NCI-H748 (cell line): Measurements from ENCODE around the gene FLYWCH2.
"Not testable (repeated sequence)": the region's sequence is repeated elsewhere in the genome, so short reads cannot be mapped to it uniquely, and the experiment has no call there.

Experiments used
- DNase-seq: peaks from one replicate; lab custom pipeline; 2025; ENCODE audit not compliant: unreplicated experiment; lab: John Stamatoyannopoulos, UW

FLYWCH2 gene

DNA sequence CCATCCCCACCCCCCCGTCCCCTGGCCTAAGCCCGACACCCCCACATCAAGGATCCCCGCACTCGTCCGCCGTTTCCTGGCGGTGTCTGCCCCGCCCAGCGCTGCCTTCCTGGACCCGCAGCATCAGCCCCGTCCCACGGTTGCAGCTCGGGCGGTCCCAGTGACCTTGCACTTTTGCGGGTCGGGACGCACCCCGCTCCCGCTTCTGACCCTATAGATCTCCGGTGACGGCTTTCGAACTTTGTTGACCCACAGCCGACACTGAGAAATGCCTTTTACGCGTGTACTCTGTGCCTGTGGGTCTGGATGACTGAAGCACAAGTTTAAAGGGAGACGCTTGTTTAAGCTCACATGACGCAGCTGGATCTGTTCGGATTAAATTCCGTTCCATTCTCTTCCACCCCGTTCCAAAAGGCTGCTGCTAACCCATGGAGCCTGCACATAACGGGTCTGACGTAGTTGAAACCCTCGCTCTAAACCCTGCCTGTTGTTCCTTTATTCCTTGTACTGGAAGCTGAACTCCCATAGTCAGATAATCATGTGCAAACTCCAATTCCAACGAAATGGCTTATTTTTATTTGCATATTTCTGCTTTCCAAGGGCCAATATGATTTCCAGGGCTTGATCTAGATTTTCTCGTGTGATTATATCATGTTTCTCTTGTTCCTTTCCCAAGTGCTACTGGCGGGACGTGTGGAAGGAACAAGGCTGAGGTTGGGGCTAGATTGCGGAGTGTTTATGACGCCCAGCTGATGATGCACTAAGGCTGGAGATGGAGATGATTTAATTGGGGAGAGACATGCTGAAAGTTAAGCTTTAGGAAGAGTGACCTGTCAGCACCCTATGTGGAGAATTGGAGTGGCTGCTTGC is 29.6 kb downstream of the FLYWCH2 start:
- peak; percentile 23 for DNase-seq

DNA sequence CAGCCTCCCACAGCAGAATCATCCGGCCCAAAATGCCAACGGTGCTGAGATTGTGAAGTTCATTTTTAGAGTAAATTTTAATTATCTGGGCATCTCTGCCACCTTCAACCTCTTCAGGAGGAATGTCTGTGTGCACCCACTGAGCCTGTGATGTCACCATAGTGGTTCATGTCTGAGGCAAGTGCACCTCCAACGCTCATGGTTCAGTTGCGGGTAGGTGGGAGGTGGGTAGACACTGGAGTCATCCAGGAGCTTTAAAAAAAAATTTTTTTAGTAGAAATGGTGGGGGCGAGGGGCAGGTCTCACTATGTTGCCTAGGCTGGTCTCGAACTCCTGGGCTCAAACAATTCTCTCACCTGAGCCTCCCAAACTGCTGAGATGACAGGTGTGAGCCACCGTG is 30.6 kb downstream of the FLYWCH2 start:
- DNase-seq: no peak

DNA sequence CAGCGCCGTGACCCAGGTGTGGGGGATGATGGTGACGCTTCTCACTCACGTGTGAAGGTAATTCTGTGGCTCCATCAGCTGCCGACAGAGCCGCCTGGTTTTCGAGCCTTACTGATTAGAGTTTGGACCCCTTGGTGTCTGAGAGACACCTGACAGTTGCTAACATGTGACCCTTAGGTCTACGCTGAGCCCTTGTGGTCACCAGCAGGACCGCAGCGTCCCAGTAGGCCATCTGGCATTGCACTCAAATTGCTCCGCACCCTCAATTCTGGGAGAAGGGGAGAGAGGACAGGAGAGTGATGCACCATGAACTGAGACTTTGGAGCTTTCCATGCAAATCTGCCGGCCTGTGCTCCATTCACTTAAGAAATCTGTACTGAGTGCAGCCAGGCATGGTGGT is 31.2 kb downstream of the FLYWCH2 start:
- no peak for DNase-seq

DNA sequence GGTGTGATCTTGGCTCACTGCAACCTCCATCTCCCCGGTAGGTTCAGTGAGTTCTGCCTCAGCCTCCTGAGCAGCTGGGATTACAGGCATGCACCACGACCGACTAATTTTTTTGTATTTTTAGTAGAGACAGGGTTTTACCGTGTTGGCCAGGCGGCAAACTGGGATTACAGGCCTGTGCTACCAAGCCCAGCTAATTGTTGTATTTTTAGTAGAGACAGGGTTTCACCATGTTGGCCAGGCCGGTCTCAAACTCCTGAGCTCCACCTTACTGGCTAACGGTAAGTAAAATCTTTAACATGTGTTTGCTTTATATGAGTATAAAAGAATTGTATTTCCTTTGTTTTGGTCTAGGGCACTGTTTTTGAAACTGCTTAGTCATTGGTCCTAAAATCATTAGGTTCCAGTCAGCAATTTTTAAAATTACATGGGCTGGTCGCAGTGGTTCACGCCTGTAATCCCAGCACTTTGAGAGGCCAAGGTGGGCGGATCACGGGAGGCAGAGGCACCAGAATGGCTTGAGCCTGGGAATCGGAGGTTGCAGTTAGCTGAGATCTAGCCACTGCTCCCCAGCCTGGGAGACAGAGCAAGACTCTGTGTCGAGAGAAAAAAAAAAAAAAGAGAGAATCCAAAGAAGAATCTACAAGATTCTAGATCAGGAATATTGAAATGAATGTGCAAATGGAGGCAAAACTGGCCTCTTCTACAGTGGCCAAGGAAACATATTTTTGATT is 32.3 kb downstream of the FLYWCH2 start:
- DNase-seq: no peak

DNA sequence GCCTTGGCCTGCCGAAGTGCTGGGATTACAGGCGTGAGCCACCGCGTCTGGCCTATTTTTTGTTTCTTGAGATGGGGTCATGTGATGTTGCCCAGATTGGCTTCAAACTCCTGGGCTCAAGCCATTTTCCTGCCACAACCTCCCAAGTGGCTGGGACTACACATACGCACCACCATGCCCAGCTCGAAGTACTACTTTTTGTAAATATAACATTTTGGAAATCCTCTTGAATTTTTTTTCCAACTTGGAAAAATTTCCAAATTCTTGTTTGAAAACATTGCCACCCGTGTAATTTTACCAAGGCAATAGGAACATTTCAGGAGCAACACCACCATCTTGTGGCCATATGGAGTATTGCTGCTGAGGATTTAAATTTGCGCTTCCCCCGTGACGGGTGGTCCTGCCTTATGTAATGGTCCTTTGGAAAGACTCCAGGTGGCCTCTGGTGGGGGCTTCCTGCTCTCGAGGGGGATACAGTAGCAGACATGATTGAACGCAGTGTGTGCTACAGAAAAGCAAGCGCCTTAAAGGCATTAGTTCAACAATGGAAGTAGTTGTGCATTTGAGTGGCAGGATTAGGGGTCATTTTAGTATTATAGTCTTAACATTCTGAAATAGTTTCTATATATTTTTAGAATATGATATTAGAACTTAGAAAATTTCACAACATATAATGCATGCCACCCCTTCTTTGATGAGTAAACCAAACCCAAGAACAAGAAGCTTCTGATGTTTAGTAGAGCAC is 36.7 kb downstream of the FLYWCH2 start:
- DNase-seq: peak; percentile 48

DNA sequence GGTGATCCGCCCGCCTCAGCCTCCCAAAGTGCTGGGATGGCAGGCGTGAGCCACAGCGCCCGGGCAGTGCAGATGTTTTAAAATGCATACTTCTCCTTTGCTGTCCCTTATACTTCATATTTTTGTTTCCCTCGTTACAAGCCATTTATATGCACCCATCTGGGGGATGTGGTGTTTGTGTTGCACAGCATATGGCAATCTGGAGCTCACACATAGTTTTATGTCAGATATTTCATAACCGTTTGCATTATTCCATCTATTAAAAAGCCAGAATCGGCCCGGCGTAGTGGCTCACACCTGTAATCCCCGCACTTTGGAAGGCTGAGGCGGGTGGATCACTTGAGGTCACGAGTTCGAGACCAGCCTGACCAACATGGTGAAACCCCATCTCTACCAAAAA is 40.5 kb downstream of the FLYWCH2 start:
- DNase-seq: no peak

DNA sequence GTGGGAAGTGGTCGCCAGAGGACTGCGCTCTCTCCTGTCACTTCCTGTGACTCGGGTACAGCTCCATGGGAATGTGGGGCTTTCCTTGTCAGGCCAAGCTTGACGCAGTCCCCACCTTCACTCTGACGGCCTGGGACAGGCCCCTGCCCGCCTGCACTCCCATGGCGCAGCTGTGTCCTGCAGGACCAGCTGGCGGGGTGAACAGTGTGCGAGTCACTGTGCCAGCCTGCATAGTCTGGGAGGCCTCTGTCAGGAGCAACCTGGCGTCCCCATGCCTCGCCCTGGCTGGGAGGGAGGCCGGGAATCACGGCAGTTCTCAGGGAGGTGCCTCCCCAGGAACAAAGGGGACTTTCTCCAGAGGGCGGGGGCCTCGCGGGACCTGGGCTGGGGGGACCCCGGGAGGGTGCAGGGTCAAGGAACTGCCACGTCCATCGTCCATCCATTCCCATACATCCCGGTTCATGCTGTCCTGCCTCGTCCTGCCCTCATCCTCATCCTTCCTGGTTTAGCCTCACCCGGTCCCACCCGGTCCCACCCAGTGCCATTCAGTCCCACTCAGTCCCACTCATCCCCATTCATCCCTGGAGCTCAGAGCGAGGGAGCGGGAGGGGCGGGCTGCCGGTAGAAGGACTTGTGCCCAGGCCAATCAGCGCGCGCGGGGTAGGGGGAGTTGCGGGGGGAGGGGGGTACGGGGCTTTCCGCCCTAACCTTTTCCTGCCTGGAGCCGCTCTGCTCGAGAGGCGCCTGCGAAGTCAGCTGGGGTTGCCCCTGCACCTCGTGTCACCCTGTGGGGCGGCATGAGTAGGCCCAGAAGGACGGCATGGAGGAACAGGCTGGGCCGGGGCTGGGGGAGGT is 42.1 kb downstream of the FLYWCH2 start:
- DNase-seq: no peak

DNA sequence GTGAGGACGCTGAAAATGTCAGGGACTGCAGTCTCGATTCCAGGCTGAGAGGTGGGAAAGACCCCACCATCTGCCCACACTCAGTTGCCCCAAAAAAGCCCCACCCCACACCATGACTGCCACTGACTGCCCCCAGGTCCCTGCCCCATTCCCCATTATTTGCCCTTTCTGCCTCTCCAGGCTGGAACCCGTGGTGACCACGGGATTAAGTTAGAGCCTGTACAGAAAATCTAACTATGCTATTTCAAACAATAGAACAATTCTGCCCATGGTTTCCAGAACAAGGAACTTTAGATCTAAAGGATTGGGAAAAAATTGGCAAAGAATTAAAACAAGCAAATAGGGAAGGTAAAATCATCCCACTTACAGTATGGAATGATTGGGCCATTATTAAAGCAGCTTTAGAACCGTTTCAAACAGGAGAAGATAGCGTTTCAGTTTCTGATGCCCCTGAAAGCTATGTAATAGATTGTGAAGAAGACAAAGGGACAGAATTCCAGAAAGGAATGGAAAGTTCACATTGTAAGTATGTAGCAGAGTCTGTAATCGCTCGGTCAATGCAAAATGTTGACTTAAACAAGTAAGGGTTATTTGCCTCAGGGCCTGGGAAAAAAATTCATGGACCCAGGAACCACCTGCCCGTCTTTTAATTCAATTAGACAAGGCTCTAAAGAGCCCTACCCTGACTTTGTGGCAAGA is 43.1 kb downstream of the FLYWCH2 start:
- no peak for DNase-seq

DNA sequence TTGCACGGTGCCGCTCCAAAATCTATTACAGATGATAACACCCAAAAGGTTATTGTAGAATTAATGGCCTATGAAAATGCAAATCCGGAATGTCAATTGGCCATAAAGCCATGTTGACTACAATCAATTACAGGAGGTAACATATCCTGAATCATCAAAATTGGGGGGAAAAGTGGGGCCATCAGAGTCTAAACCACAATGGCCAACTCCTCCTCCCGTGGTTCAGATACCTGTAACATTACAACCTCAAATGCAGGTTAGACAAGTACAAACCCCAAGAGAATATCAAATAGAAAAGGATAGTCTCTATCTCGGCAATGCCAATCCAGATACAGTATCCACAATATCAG is 43.6 kb downstream of the FLYWCH2 start:
- DNase-seq: no peak

DNA sequence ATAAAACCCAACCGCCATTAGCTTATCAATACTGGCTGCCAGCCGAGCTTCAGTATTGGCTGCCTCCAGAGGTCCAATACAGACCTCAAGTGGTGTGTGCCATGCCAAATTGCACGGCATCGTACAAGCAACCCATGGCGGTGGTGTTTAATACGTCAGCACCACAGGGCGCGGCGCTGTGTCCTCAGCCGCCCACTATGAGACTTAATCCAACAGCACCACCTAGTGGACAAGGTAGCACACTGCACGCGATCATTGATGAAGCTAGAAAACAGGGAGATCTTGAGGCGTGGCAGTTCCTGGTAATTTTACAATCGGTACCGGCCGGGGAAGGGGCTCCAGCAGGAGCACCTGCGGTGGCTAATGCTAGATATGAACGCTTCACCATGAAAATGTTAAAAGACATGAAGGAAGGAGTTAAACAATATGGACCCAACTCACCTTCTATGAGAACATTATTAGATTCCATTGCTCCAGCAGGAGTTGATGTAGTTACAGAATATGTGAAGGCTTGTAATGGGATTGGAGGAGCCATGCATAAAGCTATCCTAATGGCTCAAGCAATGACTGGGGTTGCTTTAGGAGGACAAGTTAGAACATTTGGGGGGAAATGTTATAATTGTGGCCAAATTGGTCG is 44.1 kb downstream of the FLYWCH2 start:
- peak; percentile 85 for DNase-seq

DNA sequence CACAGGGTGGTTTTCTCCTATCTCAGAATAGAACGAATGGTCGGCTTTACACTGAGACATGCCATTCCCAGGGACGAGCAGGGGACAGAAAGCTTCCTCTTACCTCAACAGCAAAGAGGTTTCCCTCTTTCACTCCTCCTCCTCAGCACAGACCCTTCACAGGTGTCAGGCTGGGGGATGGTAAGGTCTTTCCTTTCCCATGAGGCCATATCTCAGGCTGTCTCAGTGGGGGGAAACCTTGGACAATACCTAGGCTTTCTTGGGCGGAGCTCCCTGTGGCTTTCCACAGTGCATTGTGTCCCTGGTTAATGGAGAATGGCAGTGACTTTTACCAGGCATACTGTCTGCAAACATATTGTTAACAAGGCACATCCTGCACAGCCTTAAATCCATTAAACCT is 45.1 kb downstream of the FLYWCH2 start:
- not testable (repeated sequence) for DNase-seq

DNA sequence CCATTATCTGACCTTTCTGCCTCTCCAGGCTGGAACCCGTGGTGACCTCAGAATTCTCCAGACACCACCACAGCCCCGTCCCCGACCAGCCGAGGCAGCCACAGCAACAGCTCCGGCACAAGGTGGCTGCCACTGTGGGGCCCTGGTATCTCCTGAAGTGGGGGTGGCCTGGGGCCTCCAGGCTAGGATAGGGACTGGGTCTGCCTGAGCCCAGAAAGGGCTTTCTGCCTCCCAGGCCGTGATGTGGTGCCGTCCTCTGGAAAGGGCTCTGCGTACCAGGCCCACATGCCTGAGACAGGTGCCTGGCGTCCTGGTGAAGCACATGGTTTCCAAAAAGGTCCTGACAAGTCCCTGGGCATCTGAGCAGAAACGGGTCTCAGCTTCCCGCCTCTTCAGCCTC is 45.8 kb downstream of the FLYWCH2 start:
- no peak for DNase-seq

DNA sequence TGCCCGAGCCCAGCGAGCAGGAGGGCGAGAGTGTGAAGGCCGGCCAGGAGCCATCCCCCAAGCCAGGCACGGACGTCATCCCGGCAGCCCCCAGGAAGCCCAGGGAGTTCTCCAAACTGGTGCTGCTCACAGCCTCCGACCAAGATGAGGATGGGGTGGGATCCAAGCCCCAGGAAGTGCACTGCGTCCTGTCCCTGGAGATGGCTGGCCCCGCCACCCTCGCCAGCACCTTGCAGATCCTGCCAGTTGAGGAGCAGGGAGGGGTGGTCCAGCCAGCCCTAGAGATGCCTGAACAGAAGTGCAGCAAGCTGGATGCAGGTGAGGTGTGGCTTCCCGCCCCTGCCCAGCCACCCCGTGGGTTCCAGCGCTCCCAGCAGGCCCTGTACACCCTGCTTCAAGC is 46.7 kb downstream of the FLYWCH2 start:
- DNase-seq: no peak

DNA sequence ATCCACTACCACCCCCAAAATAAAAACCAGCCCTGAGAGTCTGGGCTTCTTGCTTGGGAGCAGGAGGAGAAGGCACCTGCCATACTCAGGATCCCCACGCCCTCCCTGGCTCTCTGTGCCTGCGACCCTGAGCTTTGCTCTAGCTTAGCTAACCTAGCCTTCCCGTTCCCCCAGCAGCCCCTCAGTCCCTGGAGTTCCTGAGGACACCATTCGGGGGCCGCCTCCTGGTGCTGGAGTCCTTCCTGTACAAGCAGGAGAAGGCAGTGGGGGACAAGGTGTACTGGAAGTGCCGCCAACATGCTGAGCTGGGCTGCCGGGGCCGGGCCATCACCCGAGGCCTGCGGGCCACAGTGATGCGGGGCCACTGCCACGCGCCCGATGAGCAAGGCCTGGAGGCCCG is 47.2 kb downstream of the FLYWCH2 start:
- no peak for DNase-seq

DNA sequence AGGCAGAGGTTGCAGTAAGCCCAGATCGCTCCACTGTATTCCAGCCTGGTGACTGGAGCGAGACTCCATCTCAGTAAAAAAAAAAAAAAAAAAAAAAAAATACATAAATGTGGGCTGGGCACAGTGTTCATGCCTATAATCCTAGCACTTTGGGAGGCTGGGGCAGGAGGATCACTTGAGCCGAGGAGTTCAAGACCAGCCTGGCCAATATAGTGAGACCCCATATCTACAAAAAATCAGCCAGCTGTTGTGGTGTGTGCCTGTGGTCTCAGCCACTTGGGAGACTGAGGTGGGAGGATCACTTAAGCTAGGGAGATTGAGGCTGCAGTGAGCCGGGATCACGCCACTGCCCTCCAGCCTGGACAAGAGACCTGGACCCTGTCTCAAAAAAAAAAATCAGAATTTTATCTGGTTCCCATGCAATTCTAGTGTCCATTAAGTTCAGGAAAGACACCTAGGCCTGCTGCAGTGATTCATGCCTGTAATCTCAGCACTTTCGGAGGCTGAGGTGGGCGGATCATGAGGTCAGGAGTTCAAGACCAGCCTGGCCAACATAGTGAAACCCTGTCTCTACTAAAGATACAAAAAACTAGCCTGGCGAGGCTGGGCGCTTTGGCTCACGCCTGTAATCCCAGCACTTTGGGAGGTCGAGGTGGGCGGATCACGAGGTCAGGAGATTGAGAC is 48.4 kb downstream of the FLYWCH2 start:
- not testable (repeated sequence) for DNase-seq

DNA sequence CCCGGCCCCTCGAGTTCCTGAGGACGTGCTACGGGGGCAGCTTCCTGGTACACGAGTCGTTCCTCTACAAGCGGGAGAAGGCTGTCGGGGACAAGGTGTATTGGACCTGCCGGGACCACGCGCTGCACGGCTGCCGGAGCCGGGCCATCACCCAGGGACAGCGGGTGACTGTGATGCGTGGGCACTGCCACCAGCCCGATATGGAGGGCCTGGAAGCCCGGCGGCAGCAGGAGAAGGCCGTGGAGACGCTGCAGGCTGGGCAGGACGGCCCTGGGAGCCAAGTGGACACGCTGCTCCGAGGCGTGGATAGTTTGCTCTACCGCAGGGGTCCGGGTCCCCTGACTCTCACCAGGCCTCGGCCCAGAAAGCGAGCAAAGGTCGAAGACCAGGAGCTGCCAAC is 50.1 kb downstream of the FLYWCH2 start:
- no peak for DNase-seq

DNA sequence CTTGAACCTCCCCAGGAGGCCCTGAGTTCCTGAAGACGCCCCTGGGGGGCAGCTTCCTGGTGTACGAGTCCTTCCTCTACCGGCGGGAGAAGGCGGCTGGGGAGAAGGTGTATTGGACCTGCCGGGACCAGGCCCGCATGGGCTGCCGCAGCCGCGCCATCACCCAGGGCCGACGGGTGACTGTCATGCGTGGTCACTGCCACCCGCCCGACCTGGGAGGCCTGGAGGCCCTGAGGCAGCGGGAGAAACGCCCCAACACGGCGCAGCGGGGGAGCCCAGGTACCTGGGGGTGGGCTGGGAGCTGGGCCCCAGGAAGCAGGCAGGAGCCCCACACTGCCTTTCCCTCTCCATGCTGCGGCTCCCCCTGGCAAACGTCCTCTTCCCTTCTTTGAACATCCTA is 50.7 kb downstream of the FLYWCH2 start:
- DNase-seq: no peak

DNA sequence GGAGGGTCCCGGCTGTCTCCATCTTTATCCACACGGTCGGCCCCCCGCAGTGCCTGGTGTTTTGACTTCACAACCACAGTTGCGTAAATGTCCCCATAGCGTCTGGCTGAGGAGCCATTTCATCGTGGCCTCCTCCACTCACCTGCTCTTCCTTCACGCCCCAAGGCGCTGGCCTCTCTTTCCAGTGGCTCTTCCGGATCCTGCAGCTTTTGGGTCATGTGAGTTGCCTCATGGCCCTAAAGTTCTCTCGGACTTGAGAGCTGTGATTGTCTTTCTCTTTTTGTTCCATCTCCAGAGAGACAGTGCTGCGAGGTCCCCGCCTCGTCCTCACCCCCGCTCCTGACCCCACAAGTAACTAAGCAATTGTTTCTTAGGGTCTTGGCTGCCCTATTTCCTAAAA is 51.4 kb downstream of the FLYWCH2 start:
- no peak for DNase-seq

DNA sequence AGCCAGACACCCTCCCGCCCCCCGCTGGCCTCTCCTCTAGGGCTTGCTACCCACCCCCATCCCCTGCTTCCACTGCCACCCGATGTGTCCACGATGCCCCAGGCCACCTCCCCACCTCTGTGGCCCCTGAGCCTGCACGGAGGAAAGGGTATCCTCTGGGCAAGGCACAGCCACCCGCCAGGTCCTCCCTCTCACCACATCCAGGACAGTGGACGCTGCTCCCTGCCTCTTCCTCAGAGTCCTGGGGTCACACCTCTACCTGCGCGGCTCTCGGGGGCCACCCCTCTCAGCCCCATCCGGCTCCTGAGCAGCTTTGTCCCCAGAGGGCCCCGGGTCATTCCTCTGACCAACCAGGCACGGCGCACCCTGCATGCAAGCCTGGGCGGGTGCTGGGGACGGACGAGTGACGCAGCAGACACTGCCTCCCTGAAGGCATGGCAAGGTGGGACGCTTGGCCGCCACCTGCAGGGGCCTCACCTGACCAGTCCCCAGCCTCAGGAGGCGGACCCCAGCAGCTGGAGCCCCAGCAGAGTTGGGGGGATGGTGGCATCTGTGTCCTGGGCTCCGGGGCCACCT is 53.5 kb downstream of the FLYWCH2 start:
- no peak for DNase-seq
